ENCODE measurements around the gene DLX1. TPM values are rescaled to one million over a fixed set of nuclear protein-coding genes. Genes with fewer than 3 reads are reported as not detected.
A peak's percentile ranks its signal among the peaks of the same experiment; 100 is the strongest.

DLX1 gene
- total RNA-seq (2014; rRNA removed) = 7.6 and 13.2 TPM in 2 replicates
- Bru-seq, nascent RNA = percentile 52 among the genes with signal in this experiment
- percentile 63 among the genes with signal in this experiment for BruChase-seq, experiment 1, labeled RNA remaining after a 6-hour chase
- percentile 71 among the genes with signal in this experiment for BruChase-seq, experiment 2, labeled RNA remaining after a 2-hour chase
- long read RNA-seq, transcript DLX1-203 (3 exons, 2,640 nt) = major isoform, 7 of 20 reads
- long read RNA-seq, partial matches to known transcripts = 0 of 20 reads
- long read RNA-seq, other reads (novel, unspliced or antisense) = 12 of 20 reads

GRCh38 chr2:172085460-172086159, at the start of gene DLX1:
TSS of gene DLX1 (plus strand) at chr2:172085507. CDS start at chr2:172085678, 171 bp downstream.
- Histone ChIP-seq H4K20me1 (ENCODE audit: low read length) (no peaks in the 10 kb centered on the region), H3K9me2 (replicated peaks; ENCODE audit: low read length) (no peaks in the 10 kb centered on the region), H3K4me3 (ENCODE audit: low read length) (peak within 1 kb of the TSS; percentile 94), H3F3A (ENCODE audit: low read length, unreplicated experiment) (peaks cover 3% of the 10 kb centered on the region), H3K36me3 (ENCODE audit: low read depth, low read length) (no peaks in the 10 kb centered on the region), H3K27me3 (ENCODE audit: low read length) (no peaks in the 10 kb centered on the region), H3K9ac (ENCODE audit: low read length) (peak within 1 kb of the TSS; percentile 79), H2AFZ (ENCODE audit: low read length) (peak within 1 kb of the TSS; percentile 78), H3K27ac (ENCODE audit: low read length) (peak within 1 kb of the TSS; percentile 60), H3K4me2 (ENCODE audit: low read length) (peak within 1 kb of the TSS; percentile 100), H3K9me3 (ENCODE audit: low read length) (no peaks in the 10 kb centered on the region), H3K79me2 (ENCODE audit: low read length) (peaks cover 26% of the 10 kb centered on the region), H3K4me1 (ENCODE audit: insufficient read depth, low read length) (peaks cover 16% of the 10 kb centered on the region; the same call in 1 of the 2 replicates)
- TF ChIP-seq CTCF (conservative IDR thresholded peaks at IDR 0.05; ENCODE audit: low read depth, low read length) = no peak
- TF ChIP-seq EZH2 (IDR thresholded peaks at IDR 0.05; ENCODE audit: low read length, unreplicated experiment) = no peak
- no peak for TF ChIP-seq EZH2phosphoT487 (IDR thresholded peaks at IDR 0.05; ENCODE audit: borderline replicate concordance, low read length)
- CTCF ChIA-PET = interaction anchor here (0.5 to 1.4 kb wide), 4 partner anchors 14 to 387 kb away, joined by 3 to 7 read pairs (median 3); no protein-coding TSS in a partner anchor
- POLR2A ChIA-PET (ENCODE audit: unreplicated experiment) = interaction anchor here (0.5 to 0.9 kb wide), 6 partner anchors 11 to 117 kb away, joined by 3 to 9 read pairs (median 4); partner anchors contain the start of gene METAP1D
- no peak for DNase-seq
- ATAC-seq = peak; percentile 21
- TSS peak; percentile 70 for BruUV-seq (replicated peaks)
- intact Hi-C loops (cut with micrococcal nuclease) = loop anchor here (1.0 to 2.0 kb wide), 3 partner anchors 9 to 47 kb away; no protein-coding TSS in a partner anchor

- BruUV-seq (replicated peaks) = no TSS peak
- CTCF ChIA-PET = interaction anchor here (0.6 kb wide), 1 partner anchor 411 kb away, joined by 4 read pairs; no protein-coding TSS in a partner anchor
- ATAC-seq = no peak
- no peak overlapping the region for H3K9ac ChIP-seq (ENCODE audit: low read length)
- H3K79me2 ChIP-seq (ENCODE audit: low read length) = no peaks in the 10 kb centered on the region
- TF ChIP-seq EZH2 (IDR thresholded peaks at IDR 0.05; ENCODE audit: low read length, unreplicated experiment) (no peak), CTCF (conservative IDR thresholded peaks at IDR 0.05; ENCODE audit: low read depth, low read length) (no peak), EZH2phosphoT487 (IDR thresholded peaks at IDR 0.05; ENCODE audit: borderline replicate concordance, low read length) (no peak)
- H3F3A ChIP-seq (ENCODE audit: low read length, unreplicated experiment) = no peaks in the 10 kb centered on the region
- POLR2A ChIA-PET (ENCODE audit: unreplicated experiment) = interaction anchor here (0.6 kb wide), 1 partner anchor 33 kb away, joined by 8 read pairs; no protein-coding TSS in a partner anchor
- H3K4me3 ChIP-seq (ENCODE audit: low read length) = no peak overlapping the region
- no peaks in the 10 kb centered on the region for H4K20me1 ChIP-seq (ENCODE audit: low read length)
- H2AFZ ChIP-seq (ENCODE audit: low read length) = no peak overlapping the region
- peaks cover 18% of the 10 kb centered on the region for H3K4me1 ChIP-seq (ENCODE audit: insufficient read depth, low read length)
- H3K4me2 ChIP-seq (ENCODE audit: low read length) = peak overlapping the region; percentile 44
- H3K27me3 ChIP-seq (ENCODE audit: low read length) = no peaks in the 10 kb centered on the region
- H3K9me3 ChIP-seq (ENCODE audit: low read length) = no peaks in the 10 kb centered on the region
- H3K27ac ChIP-seq (ENCODE audit: low read length) = peak overlapping the region; percentile 25
- H3K36me3 ChIP-seq (ENCODE audit: low read depth, low read length) = no peaks in the 10 kb centered on the region
- intact Hi-C loops (cut with micrococcal nuclease) = loop anchor here (2.0 kb wide), 2 partner anchors 47 to 57 kb away; partner anchors contain the start of gene DLX1
- H3K9me2 ChIP-seq (replicated peaks; ENCODE audit: low read length) = no peaks in the 10 kb centered on the region
- DNase-seq = no peak
Measured at GRCh38 chr2:172038121-172038520, 47.2 kb upstream of the DLX1 start.

All from PC-3 (cell line).